GM19467 (cell line): ENCODE measurements around the gene CDX1.

Experiments used
- ATAC-seq: cut with Tn5 transposase; IDR thresholded peaks from one replicate; pipeline ENCODE4 v1.9.1; 2021; ENCODE audit warnings: mild to moderate bottlenecking, moderate library complexity; ENCODE audit not compliant: unreplicated experiment

CDX1 gene

GRCh38 chr5:150181027-150181426, 14.4 kb downstream of the CDX1 start:
- no peak for ATAC-seq

- ATAC-seq, result no peak
Observed at GRCh38 chr5:150181766-150182545, 15.4 kb downstream of the CDX1 start.

GRCh38 chr5:150182774-150183173, 16.2 kb downstream of the CDX1 start:
- ATAC-seq, result no peak

GRCh38 chr5:150183436-150183835, 16.9 kb downstream of the CDX1 start:
- ATAC-seq, result no peak

GRCh38 chr5:150184006-150184405, 17.4 kb downstream of the CDX1 start:
- no peak for ATAC-seq

- ATAC-seq, result no peak
Observed at GRCh38 chr5:150184990-150185912, 18.7 kb downstream of the CDX1 start.

- ATAC-seq, result no peak
Observed at GRCh38 chr5:150186137-150186536, 19.6 kb downstream of the CDX1 start.

GRCh38 chr5:150186897-150187296, 20.3 kb downstream of the CDX1 start:
- no peak for ATAC-seq

GRCh38 chr5:150188146-150188842, 21.7 kb downstream of the CDX1 start:
- ATAC-seq, result no peak

DNA sequence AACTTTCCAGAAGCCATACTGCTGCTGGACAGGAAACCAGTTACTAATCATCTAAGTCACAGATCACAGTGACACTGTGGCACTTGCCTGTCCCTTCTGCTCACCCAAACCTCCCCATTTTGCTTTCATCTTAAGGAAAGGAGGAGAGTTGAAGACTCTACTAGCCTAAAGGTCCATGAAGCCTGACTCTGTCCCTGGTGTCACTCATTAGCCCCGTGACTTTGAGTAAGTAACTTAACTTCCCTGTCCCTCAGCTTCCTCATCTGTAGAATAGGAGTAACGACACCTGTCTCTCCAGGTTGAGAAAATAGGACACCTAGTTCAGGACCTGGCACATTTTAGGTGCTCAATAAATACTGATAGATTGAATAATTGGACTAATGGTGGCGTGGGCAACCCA, 22.7 kb downstream of the CDX1 start:
- no peak for ATAC-seq

GRCh38 chr5:150189728-150190502, 23.3 kb downstream of the CDX1 start, which contains the start of gene SLC6A7:
Gene SLC6A7 (plus strand): TSS chr5:150190062. CDS start chr5:150190328, 266 bp downstream.
- no peak for ATAC-seq

GRCh38 chr5:150190503-150190979, 24.0 kb downstream of the CDX1 start:
- ATAC-seq, result no peak

DNA sequence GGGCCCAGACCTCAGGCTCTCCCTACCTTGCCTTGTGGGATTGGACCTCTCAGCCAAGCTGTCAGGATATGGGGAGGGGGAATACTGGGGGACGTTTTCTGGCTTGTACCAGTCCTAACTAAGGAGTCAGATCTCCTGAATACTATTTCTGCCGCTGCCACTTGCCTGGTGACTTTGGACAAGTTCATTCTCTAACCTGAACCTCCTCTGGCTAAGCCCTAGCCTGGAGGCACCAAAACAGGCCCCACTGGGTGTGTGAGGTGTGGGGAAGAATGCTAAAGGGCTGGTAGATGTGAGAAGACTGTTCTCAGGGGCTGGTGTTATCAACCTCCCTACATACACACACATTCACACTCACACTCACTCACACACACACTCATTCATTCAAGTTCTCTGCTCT, 24.4 kb downstream of the CDX1 start:
- no peak for ATAC-seq

- no peak for ATAC-seq
Observed at GRCh38 chr5:150192462-150192861, 25.9 kb downstream of the CDX1 start.

GRCh38 chr5:150195736-150196485, 29.3 kb downstream of the CDX1 start:
- no peak for ATAC-seq

DNA sequence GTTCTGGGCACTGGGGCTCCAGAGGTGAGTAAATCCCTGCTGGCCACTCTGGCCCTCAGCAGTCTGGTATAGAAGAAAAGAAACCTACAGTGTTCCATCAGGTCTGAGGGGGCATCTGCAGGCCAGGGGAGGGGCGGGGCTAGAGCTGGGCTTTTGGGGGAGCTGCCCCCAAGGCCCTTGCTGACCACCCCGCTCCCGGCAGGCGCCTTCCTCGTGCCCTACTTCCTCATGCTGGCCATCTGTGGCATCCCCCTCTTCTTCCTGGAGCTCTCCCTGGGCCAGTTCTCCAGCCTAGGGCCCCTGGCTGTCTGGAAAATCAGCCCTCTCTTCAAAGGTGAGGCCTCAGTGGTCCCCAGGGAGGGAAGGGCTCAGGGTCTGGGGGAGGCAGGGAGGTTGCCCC, 29.9 kb downstream of the CDX1 start:
- no peak for ATAC-seq

- ATAC-seq, result no peak
Observed at GRCh38 chr5:150196986-150197385, 30.4 kb downstream of the CDX1 start.

GRCh38 chr5:150197476-150197875, 30.9 kb downstream of the CDX1 start:
- ATAC-seq, result no peak

- no peak for ATAC-seq
Observed at GRCh38 chr5:150202501-150202900, 35.9 kb downstream of the CDX1 start.
